Neural cell (in vitro differentiated cells): ENCODE data around the gene TRAM2. TPM values are rescaled to one million over a fixed set of nuclear protein-coding genes. Genes with fewer than 3 reads are reported as not detected.

Source experiments
- H2AFZ ChIP-seq: fragments of 200-600, 300-800 bp; sonication (generic), shearing (Covaris generic); 2 replicates; pipeline ENCODE4 v1.6.0; 2014; ENCODE audit warnings: low read depth, mild to moderate bottlenecking, antibody characterized with exemption, low read length, moderate library complexity
- H3F3A ChIP-seq: fragments of 200-600 bp; shearing (Covaris generic); 2 replicates; pipeline ENCODE4 v1.6.1; 2016; ENCODE audit warnings: mild to moderate bottlenecking, moderate library complexity, mixed read lengths, antibody characterized with exemption, low read length; ENCODE audit not compliant: insufficient read depth, poor library complexity, severe bottlenecking
- H3K27ac ChIP-seq: fragments of 200-600, 300-800 bp; sonication (generic), shearing (Covaris generic); 2 replicates; pipeline ENCODE4 v1.5.1; 2014; ENCODE audit warnings: mild to moderate bottlenecking, low read length, moderate library complexity
- H3K27me3 ChIP-seq: fragments of 300-800, 200-600 bp; sonication (generic), shearing (Covaris generic); 2 replicates; pipeline ENCODE4 v1.6.0; 2014; ENCODE audit warnings: mild to moderate bottlenecking, low read depth, low read length, moderate library complexity; ENCODE audit not compliant: insufficient read depth
- H3K36me3 ChIP-seq: fragments of 300-800, 200-600 bp; sonication (generic), shearing (Covaris generic); 2 replicates; pipeline ENCODE4 v1.5.1; 2014; ENCODE audit warnings: mild to moderate bottlenecking, antibody characterized with exemption, low read length, moderate library complexity; ENCODE audit not compliant: insufficient read depth
- H3K4me2 ChIP-seq: fragments of 300-800, 200-600 bp; sonication (generic), shearing (Covaris generic); 2 replicates; pipeline ENCODE4 v1.6.0; 2014; ENCODE audit warnings: mild to moderate bottlenecking, low read length
- H3K4me3 ChIP-seq: fragments of 300-800, 200-600 bp; sonication (generic), shearing (Covaris generic); 2 replicates; pipeline ENCODE4 v1.5.1; 2014; ENCODE audit warnings: mild to moderate bottlenecking, low read length, moderate library complexity
- H3K79me2 ChIP-seq: fragments of 200-600 bp; shearing (Covaris generic); replicated peaks from 2 replicates; pipeline ENCODE4 v1.6.0; 2014; ENCODE audit warnings: mild to moderate bottlenecking, low read length, moderate library complexity; ENCODE audit not compliant: insufficient read depth
- H3K9ac ChIP-seq: fragments of 300-800, 200-600 bp; sonication (generic), shearing (Covaris generic); 2 replicates; pipeline ENCODE4 v1.6.1; 2016; ENCODE audit warnings: mild to moderate bottlenecking, low read length, mixed read lengths
- H3K9me2 ChIP-seq: fragments of 200-600 bp; shearing (Covaris generic); 2 replicates; pipeline ENCODE4 v1.6.1; 2016; ENCODE audit warnings: mild to moderate bottlenecking, low read length, mixed read lengths; ENCODE audit not compliant: insufficient read depth
- H3K9me3 ChIP-seq: fragments of 200-600, 300-800 bp; sonication (generic), shearing (Covaris generic); 2 replicates; pipeline ENCODE4 v1.6.1; 2016; ENCODE audit warnings: mild to moderate bottlenecking, mixed run types, low read length, moderate library complexity, mixed read lengths
- H4K20me1 ChIP-seq: fragments of 200-600 bp; shearing (Covaris generic); 2 replicates; pipeline ENCODE4 v1.6.1; 2016; ENCODE audit warnings: mild to moderate bottlenecking, mixed run types; ENCODE audit not compliant: insufficient read depth
- EP300 ChIP-seq: fragments of 450-650 bp; conservative IDR thresholded peaks from 2 replicates; pipeline ENCODE4 v1.6.1; 2014; ENCODE audit warnings: antibody characterized with exemption, mild to moderate bottlenecking, moderate library complexity; ENCODE audit not compliant: poor library complexity, severe bottlenecking
- EZH2 ChIP-seq: fragments of 200-600, 300-800 bp; shearing (Covaris generic), sonication (generic); IDR thresholded peaks from 2 replicates; pipeline ENCODE4 v1.6.1; 2014; ENCODE audit warnings: antibody characterized with exemption, low read length, borderline replicate concordance, mild to moderate bottlenecking; ENCODE audit not compliant: insufficient read depth, poor library complexity, severe bottlenecking
- MXI1 ChIP-seq: fragments of 450-650 bp; conservative IDR thresholded peaks from 2 replicates; pipeline ENCODE4 v1.6.1; 2014; ENCODE audit warnings: antibody characterized with exemption, mild to moderate bottlenecking; ENCODE audit not compliant: poor library complexity, severe bottlenecking
- POLR2AphosphoS5 ChIP-seq: IDR thresholded peaks from 2 replicates; pipeline ENCODE4 v1.6.1; 2012
- RAD21 ChIP-seq: fragments of 450-650 bp; conservative IDR thresholded peaks from 2 replicates; pipeline ENCODE4 v1.6.1; 2014; ENCODE audit warnings: antibody characterized with exemption, mild to moderate bottlenecking, moderate library complexity
- SMC3 ChIP-seq: fragments of 450-650 bp; conservative IDR thresholded peaks from 2 replicates; pipeline ENCODE4 v1.6.1; 2014; ENCODE audit warnings: antibody characterized with exemption, mild to moderate bottlenecking, moderate library complexity; ENCODE audit not compliant: poor library complexity
- TAF1 ChIP-seq: IDR thresholded peaks from 2 replicates; pipeline ENCODE4 v1.6.1; 2012; ENCODE audit warnings: low read depth
- polyA plus RNA-seq: library from polyadenylated mRNA; depleted of rRNA; stranded (reverse); fragments of >200 nt; gene quantifications from 2 replicates; pipeline ENCODE4 v1.2.3, GENCODE V29; 2014
- TF ChIP-seq, protein P1 (sequence below): IDR thresholded peaks from 2 replicates; pipeline ENCODE4 v1.6.1; 2012; ENCODE audit warnings: borderline replicate concordance
- TF ChIP-seq, protein P2 (sequence below): fragments of 450-650 bp; IDR thresholded peaks from 2 replicates; pipeline ENCODE4 v1.5.1; 2014; ENCODE audit warnings: antibody characterized with exemption, mild to moderate bottlenecking, moderate library complexity; ENCODE audit not compliant: poor library complexity, severe bottlenecking

The TRAM2 gene
- polyA plus RNA-seq, 1 donor from 2014 or later: 0.41 TPM

DNA sequence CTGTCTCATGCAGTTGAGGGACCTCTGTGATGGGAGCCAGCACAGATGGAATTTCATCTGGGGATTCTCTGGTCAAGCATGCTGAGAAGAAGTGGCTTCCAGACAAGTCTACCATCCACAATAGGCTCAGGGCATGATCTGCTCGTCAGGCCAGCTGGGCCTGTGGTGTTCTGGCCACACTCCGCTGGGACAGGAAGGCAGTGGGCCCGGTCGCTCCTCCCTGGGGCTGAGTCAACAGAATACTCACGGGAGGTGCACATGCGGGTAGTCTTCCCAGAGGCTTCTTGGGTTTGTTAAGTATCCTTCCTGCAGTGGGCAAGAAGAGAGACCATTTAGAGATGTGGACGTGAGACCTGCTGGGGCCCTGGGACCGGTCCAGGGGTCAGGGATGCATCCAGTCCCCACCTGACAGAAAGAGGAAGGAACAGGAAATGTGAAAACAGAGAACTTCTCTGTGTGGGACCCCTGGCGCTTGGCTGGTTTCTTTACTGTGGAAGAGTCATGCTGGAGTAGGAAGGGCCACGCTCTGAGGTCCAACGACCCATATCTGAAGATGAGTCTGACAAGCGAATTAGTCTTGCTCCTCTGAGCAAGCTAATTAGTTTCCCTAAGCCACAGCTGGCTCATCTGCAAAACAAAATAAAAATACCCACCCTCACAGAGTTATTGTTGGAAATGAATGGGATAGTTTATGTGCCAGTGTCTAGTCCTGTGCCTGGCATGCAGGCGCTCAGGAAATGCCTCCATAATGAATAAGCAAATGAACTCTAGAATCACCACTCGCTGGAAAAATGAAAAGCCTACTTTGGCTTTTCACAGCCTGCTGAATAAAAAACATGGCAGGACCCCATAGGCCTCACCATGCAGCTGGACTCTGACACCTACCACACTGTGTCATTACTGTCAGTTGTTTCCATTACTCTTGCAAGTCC, 67.3 kb downstream of the TRAM2 start:
- Histone ChIP-seq H4K20me1 (no peaks in the 10 kb centered on the region), H3K4me3 (no peak overlapping the region), H3K4me2 (no peak overlapping the region), H3K36me3 (no peaks in the 10 kb centered on the region), H3K9me3 (no peaks in the 10 kb centered on the region), H3F3A (no peaks in the 10 kb centered on the region), H2AFZ (no peak overlapping the region), H3K27ac (no peak overlapping the region), H3K27me3 (no peaks in the 10 kb centered on the region), H3K9me2 (no peaks in the 10 kb centered on the region), H3K79me2 (no peaks in the 10 kb centered on the region), H3K9ac (no peak overlapping the region)
- TF ChIP-seq, protein P1, sequence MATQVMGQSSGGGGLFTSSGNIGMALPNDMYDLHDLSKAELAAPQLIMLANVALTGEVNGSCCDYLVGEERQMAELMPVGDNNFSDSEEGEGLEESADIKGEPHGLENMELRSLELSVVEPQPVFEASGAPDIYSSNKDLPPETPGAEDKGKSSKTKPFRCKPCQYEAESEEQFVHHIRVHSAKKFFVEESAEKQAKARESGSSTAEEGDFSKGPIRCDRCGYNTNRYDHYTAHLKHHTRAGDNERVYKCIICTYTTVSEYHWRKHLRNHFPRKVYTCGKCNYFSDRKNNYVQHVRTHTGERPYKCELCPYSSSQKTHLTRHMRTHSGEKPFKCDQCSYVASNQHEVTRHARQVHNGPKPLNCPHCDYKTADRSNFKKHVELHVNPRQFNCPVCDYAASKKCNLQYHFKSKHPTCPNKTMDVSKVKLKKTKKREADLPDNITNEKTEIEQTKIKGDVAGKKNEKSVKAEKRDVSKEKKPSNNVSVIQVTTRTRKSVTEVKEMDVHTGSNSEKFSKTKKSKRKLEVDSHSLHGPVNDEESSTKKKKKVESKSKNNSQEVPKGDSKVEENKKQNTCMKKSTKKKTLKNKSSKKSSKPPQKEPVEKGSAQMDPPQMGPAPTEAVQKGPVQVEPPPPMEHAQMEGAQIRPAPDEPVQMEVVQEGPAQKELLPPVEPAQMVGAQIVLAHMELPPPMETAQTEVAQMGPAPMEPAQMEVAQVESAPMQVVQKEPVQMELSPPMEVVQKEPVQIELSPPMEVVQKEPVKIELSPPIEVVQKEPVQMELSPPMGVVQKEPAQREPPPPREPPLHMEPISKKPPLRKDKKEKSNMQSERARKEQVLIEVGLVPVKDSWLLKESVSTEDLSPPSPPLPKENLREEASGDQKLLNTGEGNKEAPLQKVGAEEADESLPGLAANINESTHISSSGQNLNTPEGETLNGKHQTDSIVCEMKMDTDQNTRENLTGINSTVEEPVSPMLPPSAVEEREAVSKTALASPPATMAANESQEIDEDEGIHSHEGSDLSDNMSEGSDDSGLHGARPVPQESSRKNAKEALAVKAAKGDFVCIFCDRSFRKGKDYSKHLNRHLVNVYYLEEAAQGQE: no peak

DNA sequence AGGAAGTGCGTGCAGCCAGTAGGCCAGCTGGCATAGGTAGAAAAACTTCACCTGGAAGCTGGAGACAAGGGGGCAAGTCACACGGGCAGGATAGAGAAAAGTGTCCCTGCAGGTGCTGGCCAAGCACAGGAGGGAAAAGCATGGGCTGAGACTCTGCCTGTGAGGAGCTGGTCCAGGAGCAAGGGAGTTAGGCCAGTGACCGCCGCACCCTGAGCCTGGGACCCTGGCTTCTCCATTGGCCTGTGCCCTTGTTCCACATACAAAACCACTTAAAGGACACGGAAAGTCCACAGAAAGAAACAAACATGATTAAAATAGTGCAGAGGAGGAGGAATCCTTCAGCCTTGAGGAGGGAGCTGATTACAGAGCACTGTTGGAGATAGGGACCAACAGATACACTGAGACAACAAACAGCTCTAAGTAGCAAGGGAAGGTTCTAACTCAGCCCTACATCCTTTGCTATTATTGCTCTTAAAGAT, 68.6 kb downstream of the TRAM2 start:
- H3K27ac ChIP-seq: no peak overlapping the region
- no peak overlapping the region for H3K4me3 ChIP-seq
- H3K9me3 ChIP-seq: no peaks in the 10 kb centered on the region
- H4K20me1 ChIP-seq: no peaks in the 10 kb centered on the region
- H2AFZ ChIP-seq: no peak overlapping the region
- no peaks in the 10 kb centered on the region for H3K36me3 ChIP-seq
- no peaks in the 10 kb centered on the region for H3F3A ChIP-seq
- no peaks in the 10 kb centered on the region for H3K79me2 ChIP-seq
- H3K9ac ChIP-seq: no peak overlapping the region
- H3K27me3 ChIP-seq: no peaks in the 10 kb centered on the region
- TF ChIP-seq SMC3 (no peak), RAD21 (no peak), TAF1 (no peak), EP300 (no peak), MXI1 (no peak), POLR2AphosphoS5 (no peak), EZH2 (no peak)
- TF ChIP-seq, protein P2, sequence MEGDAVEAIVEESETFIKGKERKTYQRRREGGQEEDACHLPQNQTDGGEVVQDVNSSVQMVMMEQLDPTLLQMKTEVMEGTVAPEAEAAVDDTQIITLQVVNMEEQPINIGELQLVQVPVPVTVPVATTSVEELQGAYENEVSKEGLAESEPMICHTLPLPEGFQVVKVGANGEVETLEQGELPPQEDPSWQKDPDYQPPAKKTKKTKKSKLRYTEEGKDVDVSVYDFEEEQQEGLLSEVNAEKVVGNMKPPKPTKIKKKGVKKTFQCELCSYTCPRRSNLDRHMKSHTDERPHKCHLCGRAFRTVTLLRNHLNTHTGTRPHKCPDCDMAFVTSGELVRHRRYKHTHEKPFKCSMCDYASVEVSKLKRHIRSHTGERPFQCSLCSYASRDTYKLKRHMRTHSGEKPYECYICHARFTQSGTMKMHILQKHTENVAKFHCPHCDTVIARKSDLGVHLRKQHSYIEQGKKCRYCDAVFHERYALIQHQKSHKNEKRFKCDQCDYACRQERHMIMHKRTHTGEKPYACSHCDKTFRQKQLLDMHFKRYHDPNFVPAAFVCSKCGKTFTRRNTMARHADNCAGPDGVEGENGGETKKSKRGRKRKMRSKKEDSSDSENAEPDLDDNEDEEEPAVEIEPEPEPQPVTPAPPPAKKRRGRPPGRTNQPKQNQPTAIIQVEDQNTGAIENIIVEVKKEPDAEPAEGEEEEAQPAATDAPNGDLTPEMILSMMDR: no peak
- TF ChIP-seq, protein P1: no peak
- no peaks in the 10 kb centered on the region for H3K9me2 ChIP-seq
- no peak overlapping the region for H3K4me2 ChIP-seq
